Activated T-cell treated with anti-CD3 and anti-CD28 coated beads, Interleukin-2, amount 50 U/mL, for 4 hours (primary cell): ENCODE results near the gene CTXN2. TPM values are rescaled to one million over a fixed set of nuclear protein-coding genes. Genes with fewer than 3 reads are reported as not detected.

Experiments
- ATAC-seq, 2 donors: fragments of 200-7000 bp; cut with Tn5 transposase; one replicate each; pipeline ENCODE4 v1.10.0; 2021
- DNase-seq: peaks from one replicate; pipeline ENCODE4 v3.0.0-alpha.2; 2020
- H3K27me3 Mint-ChIP-seq: one replicate; pipeline ENCODE4 v1.8.0; 2021; ENCODE audit warnings: low read depth, mixed read lengths
- H3K36me3 Mint-ChIP-seq: one replicate; pipeline ENCODE4 v1.8.0; 2022; ENCODE audit warnings: mixed read lengths; ENCODE audit not compliant: insufficient read depth
- H3K4me1 Mint-ChIP-seq: one replicate; pipeline ENCODE4 v1.8.0; 2021; ENCODE audit warnings: low read depth, mixed read lengths
- H3K4me3 Mint-ChIP-seq: one replicate; pipeline ENCODE4 v1.8.0; 2021; ENCODE audit warnings: mild to moderate bottlenecking, moderate library complexity, mixed read lengths
- H3K9me3 Mint-ChIP-seq: one replicate; pipeline ENCODE4 v1.8.0; 2021; ENCODE audit warnings: mixed read lengths
- total RNA-seq, 3 donors: library from RNA; stranded (reverse); gene quantifications; one replicate each; pipeline ENCODE4 v1.2.1, GENCODE V29; 2021

The CTXN2 gene
- total RNA-seq, 3 donors from 2014 or later = not detected

DNA sequence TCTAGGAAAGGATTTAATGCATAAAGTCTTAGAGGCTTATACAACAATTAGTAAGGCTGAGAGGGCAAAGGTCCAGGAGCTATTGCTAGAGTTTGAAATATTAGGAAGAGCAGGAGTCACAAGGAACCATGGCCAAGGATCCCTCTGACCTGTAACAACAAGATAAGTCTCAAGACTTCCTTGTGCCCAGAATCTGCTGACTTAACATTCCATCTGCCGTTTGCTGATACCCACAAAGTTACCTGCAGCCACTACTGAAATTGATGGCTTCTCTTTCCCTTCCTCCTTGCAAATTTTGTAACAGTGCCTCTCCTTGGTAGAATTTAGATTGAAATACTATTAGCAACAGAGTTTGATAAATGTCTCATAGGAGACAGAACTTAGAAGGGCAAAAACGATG is 8.7 kb upstream of the CTXN2 start:
- no peak overlapping the region for H3K4me3 Mint-ChIP-seq
- no peaks in the 10 kb centered on the region for H3K36me3 Mint-ChIP-seq
- H3K4me1 Mint-ChIP-seq = no peaks in the 10 kb centered on the region
- DNase-seq (no peak), ATAC-seq (no peak)
- peaks cover 15% of the 10 kb centered on the region for H3K27me3 Mint-ChIP-seq
- H3K9me3 Mint-ChIP-seq = no peaks in the 10 kb centered on the region

DNA sequence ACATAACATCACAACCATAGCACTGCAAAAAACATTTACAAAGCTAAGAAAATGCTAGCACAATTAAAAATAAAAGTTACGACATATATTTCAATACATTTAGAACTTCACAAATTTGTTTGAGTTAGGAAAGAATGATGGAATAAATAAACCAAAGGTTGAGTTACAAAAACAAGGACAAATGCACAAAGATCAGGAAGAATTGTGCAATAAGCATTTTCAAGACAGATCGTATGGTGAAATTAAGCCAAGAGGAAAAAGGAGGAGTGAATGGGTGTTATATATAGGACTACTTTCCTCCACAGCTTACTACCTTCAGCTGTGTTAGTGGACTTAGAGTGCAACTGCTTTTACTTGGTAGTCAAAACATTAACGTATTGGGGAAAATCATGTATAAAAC is 5.9 kb upstream of the CTXN2 start:
- Mint-ChIP-seq H3K36me3 (no peaks in the 10 kb centered on the region), H3K27me3 (peaks cover 16% of the 10 kb centered on the region), H3K9me3 (no peaks in the 10 kb centered on the region), H3K4me1 (no peaks in the 10 kb centered on the region), H3K4me3 (no peak overlapping the region)
- ATAC-seq = no peak
- DNase-seq = no peak

DNA sequence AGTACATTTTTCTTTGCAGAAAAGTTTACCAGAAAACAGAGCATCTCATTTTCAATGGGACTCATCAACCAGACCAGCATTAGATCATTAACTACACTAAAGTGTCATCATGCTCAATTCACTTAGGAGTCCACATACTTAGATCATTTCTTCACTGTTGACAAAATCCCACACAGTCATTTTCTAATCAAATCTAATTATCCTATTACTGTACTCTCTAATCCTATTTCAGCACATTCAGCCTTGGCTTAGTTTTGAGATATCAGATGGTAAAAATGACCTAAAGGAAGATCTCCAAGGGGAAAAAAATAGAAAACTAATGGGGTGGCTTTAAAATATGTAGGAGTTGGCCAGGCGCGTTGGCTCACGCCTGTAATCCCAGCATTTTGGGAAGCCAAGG is 5.2 kb upstream of the CTXN2 start:
- Mint-ChIP-seq H3K4me1 (peaks cover under 1% of the 10 kb centered on the region), H3K36me3 (no peaks in the 10 kb centered on the region), H3K9me3 (peaks cover under 1% of the 10 kb centered on the region), H3K27me3 (peaks cover 19% of the 10 kb centered on the region), H3K4me3 (no peak overlapping the region)
- DNase-seq (no peak), ATAC-seq (no peak)

DNA sequence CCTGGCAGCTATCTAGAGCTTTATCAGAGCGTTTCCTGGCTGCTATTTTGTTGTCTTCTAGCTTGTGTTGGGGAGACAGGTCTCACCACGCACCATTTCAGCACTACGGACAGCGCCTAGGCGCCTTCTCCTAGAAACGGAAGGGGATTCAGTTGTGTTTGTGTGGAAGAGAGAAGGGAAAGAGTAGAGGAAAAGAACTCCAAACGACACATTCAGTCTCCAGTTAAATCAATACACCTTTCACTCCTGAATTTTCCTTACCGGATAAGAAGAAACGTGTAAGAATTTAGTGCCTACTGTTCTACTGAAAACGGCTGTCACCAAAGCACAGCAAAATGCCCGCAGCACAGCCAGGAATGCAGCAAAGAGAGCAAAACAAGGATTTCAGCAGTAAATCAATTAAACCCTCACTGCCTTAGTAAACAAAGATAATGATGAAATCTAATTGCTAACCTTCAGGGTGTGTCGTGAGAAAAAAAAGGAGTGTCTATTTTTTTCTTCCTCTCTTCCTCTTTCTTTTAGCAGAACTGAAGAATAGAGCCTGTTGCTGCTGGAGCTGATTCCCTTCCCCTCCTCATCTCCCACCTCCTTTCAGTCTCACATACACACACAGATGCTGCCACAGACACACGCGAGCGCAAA is 412 bp upstream of the CTXN2 start:
- no peak for DNase-seq

DNA sequence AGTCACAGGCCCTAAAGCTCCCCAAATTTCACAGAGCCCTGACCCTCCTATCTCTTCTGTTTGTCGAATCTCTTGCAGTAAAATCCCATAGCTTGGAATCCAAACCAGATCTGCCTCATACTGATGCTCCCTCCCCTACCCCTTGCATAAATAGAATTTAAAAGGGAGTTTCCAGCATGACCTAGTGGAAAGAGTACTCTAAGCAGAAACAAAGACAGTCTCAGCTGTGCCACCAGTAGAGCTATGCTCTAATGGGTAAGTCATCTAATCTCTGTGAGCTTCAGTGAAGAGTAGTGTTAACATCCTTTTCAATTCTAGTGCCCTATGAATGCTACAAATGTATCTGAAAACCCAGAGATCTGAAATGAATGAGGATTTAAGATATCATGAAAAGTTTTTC is 10.6 kb downstream of the CTXN2 start:
- DNase-seq (no peak), ATAC-seq (no peak)
- peaks cover 15% of the 10 kb centered on the region for H3K27me3 Mint-ChIP-seq
- H3K36me3 Mint-ChIP-seq = no peaks in the 10 kb centered on the region
- no peaks in the 10 kb centered on the region for H3K9me3 Mint-ChIP-seq
- H3K4me1 Mint-ChIP-seq = no peaks in the 10 kb centered on the region
- no peak overlapping the region for H3K4me3 Mint-ChIP-seq

More for the DNA sequence above, 412 bp upstream of the CTXN2 start:
- H3K36me3 Mint-ChIP-seq = no peaks in the 10 kb centered on the region
- peaks cover 3% of the 10 kb centered on the region for H3K9me3 Mint-ChIP-seq
- ATAC-seq = no peak
- H3K4me3 Mint-ChIP-seq = no peak overlapping the region
- peaks cover 29% of the 10 kb centered on the region for H3K27me3 Mint-ChIP-seq
- H3K4me1 Mint-ChIP-seq = peaks cover 2% of the 10 kb centered on the region

DNA sequence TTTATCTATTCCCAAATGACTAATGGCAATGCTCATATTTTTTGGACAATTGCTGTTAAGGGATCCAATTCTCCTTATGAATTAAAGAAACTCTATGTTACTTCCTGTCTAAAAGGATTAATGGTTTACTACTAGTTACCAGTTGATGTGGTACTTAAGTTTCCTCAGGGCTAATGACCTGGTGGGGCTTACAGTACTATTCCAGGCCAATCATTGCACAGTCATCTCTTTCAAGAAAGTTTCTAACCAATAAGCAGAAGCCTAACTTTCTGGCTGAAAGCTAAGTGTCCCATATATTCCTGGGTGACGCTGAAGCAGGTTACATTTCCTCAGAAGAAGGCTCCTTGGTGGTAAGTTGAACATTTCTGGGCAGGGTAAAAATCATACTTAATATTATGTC is 14.5 kb downstream of the CTXN2 start, which contains the start of gene SLC12A1:
SLC12A1 (plus strand) TSS at position 322 of the 400 bp plus-strand sequence. CDS start 1,418 bp downstream, outside the sequence.
- ATAC-seq = no peak
- Mint-ChIP-seq H3K36me3 (no peaks in the 10 kb centered on the region), H3K27me3 (peaks cover 13% of the 10 kb centered on the region), H3K4me1 (no peaks in the 10 kb centered on the region), H3K4me3 (no peak within 1 kb of the TSS), H3K9me3 (no peaks in the 10 kb centered on the region)
- no peak for DNase-seq

DNA sequence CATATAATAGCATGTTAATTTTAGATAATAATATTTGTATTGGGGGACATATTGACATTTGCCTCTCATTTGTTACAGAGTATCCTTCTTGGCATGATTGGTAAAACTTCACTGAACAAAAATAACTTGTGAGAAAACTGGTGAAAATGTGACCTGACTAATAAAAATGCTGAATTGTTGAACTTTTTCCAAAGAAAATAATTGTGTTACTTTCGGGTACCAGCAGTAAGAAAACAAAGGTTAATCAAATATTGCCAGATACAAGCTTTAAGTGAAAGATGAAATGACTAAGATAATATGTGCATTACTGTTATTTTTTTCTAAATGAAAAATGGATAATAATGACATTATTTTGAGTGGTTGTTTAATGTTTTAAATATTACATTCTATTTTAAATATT is 29.8 kb downstream of the CTXN2 start:
- Mint-ChIP-seq H3K4me1 (no peaks in the 10 kb centered on the region), H3K9me3 (no peaks in the 10 kb centered on the region), H3K36me3 (no peaks in the 10 kb centered on the region), H3K27me3 (peaks cover 7% of the 10 kb centered on the region), H3K4me3 (no peak overlapping the region)
- ATAC-seq (no peak), DNase-seq (no peak)

DNA sequence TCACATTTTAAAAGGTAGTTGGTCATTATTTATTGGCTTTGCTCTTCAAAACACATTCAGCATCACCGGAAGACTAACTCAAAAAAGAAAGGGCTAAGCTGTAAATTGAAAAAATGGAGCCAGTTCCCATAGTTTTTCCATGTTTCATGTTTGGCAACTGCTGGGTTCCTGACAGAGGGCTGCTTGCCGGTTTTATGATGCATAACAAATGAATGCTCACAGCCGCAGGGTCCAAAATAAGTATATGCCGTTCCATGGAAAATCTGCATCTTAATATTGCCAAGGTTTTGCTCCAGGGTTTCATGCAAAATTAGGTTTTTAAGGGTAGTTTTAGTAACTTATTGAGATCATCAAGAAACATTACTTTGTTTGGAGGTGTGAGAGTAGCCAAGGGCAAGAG is 30.4 kb downstream of the CTXN2 start:
- ATAC-seq (no peak), DNase-seq (no peak)
- Mint-ChIP-seq H3K4me3 (no peak overlapping the region), H3K27me3 (peaks cover 7% of the 10 kb centered on the region), H3K9me3 (no peaks in the 10 kb centered on the region), H3K4me1 (no peaks in the 10 kb centered on the region), H3K36me3 (no peaks in the 10 kb centered on the region)

DNA sequence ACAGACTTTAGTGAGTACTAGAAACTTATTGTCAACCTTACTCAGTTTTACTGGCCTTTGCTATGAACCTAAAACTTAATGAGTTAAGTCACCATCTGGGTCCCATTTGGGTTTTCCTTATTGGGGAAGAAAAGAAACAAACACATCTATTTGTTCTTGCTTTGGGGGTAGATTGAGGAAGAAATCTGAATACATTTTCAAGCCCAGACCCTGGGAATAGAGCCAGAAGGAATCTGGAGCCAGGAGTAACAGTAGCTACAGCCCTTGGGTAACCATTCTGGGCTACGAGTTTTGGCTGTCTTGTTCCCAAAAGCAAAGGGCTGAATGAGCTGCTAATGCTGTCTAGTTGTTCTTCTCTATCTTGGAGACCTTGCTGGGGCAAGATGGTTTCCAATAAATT is 31.2 kb downstream of the CTXN2 start:
- no peak overlapping the region for H3K4me3 Mint-ChIP-seq
- no peaks in the 10 kb centered on the region for H3K4me1 Mint-ChIP-seq
- DNase-seq (no peak), ATAC-seq (no peak)
- no peaks in the 10 kb centered on the region for H3K36me3 Mint-ChIP-seq
- peaks cover 7% of the 10 kb centered on the region for H3K27me3 Mint-ChIP-seq
- no peaks in the 10 kb centered on the region for H3K9me3 Mint-ChIP-seq

DNA sequence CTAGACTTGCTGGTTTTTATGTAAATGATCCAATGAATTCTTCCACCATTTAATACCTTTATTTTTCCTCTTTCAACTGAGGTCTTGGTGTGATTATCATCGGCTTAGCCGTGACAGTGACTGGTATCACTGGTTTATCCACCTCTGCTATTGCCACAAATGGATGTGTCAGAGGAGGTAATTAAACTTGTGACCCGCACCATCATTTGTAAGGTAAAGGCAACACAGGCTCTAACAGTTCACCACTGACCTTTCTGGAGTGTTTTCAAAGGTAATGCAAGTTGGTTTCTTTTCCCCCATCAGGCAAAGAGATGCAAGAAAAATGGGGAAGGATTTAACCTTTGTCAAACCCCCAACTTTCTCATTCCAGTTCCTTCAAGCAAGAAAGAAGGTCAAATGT is 34.3 kb downstream of the CTXN2 start:
- no peak overlapping the region for H3K4me3 Mint-ChIP-seq
- H3K27me3 Mint-ChIP-seq = peaks cover 4% of the 10 kb centered on the region
- H3K9me3 Mint-ChIP-seq = no peaks in the 10 kb centered on the region
- no peaks in the 10 kb centered on the region for H3K4me1 Mint-ChIP-seq
- ATAC-seq (no peak), DNase-seq (no peak)
- no peaks in the 10 kb centered on the region for H3K36me3 Mint-ChIP-seq

DNA sequence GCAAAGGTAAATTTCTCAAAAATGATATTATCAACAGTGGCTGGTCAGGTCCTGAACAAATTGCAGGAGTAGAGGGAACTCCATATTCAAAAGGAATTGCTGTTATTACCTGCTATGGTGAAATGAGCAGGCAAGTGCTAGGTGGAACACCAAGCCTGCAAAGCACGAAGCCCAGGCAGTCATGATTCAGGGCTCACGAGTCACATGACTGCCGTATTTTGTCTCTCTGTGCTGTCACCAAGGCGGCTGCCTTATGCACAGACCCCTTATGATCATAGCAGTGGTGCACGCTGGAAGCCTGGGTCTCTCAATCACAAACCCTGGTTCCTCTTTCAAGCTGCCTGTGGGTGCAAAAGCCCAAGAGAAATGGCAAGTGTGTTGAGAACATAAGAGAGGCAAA is 39.0 kb downstream of the CTXN2 start:
- ATAC-seq (no peak), DNase-seq (no peak)
- H3K36me3 Mint-ChIP-seq = no peaks in the 10 kb centered on the region
- H3K4me1 Mint-ChIP-seq = no peaks in the 10 kb centered on the region
- no peak overlapping the region for H3K4me3 Mint-ChIP-seq
- peaks cover 2% of the 10 kb centered on the region for H3K27me3 Mint-ChIP-seq
- no peaks in the 10 kb centered on the region for H3K9me3 Mint-ChIP-seq

DNA sequence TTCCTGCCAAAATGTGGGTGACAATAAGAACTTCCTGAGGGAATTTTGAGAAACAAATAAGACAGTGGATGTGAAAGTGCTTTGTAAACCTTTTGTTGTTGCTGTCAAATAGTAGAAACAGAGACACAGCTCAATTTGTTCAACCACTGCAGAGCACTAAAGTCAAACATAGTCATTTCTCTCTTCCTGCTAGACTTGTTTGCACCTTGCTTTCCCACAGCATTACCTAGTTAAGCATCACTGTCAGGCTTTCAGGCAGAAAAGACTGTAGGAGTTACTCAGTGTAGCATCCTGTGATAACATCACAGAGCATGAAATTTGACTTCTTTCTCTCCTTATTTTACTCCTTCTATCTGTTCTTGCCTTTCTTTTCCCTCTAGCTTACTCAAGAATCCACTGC is 41.8 kb downstream of the CTXN2 start:
- no peak overlapping the region for H3K4me3 Mint-ChIP-seq
- no peak for DNase-seq
- no peaks in the 10 kb centered on the region for H3K9me3 Mint-ChIP-seq
- no peaks in the 10 kb centered on the region for H3K4me1 Mint-ChIP-seq
- H3K36me3 Mint-ChIP-seq = no peaks in the 10 kb centered on the region
- peaks cover 2% of the 10 kb centered on the region for H3K27me3 Mint-ChIP-seq
- ATAC-seq = no peak

DNA sequence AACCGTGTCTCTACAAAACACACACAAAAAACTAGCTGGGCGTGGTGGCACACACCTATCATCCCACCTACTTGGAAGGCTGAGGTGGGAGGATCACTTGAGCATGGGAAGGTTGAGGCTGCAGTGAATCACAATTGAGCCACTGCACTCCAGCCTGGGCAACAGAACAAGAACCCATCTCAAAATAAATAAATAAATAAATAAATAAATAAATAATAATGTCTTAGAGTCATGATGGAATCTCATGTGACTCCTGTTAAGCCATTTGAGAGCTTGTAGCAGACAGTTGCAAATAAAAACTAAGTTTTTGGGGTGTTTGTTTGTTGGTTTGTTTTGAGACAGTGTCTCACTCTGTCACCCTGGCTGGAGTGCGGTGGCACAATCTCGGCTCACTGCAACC is 47.9 kb downstream of the CTXN2 start:
- Mint-ChIP-seq H3K4me3 (no peak overlapping the region), H3K36me3 (no peaks in the 10 kb centered on the region), H3K27me3 (peaks cover 2% of the 10 kb centered on the region), H3K9me3 (no peaks in the 10 kb centered on the region), H3K4me1 (no peaks in the 10 kb centered on the region)
- DNase-seq = no peak
- ATAC-seq = no peak

DNA sequence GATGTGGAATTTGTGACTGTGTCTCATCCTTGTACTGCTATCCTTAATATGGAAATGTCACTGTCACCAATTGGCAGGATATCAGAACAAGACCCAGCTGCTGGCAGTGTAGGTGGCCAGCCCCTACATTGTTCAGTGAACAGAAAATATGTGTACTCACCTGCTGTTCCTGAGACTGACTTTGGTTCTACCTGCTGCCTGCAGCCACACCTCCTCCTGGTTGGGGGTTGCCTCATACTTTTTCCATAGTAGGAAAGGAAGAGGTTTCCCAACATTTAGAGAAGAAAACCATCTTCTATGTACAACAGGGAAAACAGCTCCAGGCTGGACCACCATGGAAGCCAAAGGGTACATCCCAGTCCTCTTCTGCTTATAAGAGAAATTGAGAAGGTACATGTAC is 50.5 kb downstream of the CTXN2 start:
- no peaks in the 10 kb centered on the region for H3K4me1 Mint-ChIP-seq
- no peak overlapping the region for H3K4me3 Mint-ChIP-seq
- no peaks in the 10 kb centered on the region for H3K9me3 Mint-ChIP-seq
- no peak for ATAC-seq
- H3K27me3 Mint-ChIP-seq = no peaks in the 10 kb centered on the region
- no peaks in the 10 kb centered on the region for H3K36me3 Mint-ChIP-seq
- no peak for DNase-seq

DNA sequence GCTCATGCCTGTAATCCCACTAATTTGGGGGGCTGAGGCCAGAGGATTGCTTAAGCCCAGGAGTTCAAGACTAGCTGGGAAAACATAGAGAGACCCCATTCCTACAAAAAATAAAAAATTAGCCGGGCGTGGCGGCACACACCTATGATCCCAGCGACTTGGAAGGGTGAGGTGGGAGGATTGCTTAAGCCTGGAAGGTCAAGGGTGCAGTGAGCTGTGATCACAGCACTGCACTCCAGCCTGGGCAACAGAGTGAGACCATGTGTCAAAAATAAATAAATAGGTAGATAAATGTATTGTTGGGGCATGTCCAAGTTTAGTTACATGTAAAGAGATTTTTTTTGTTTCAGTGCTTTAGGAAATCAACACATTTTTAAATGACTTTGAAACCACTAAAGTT is 51.1 kb downstream of the CTXN2 start:
- Mint-ChIP-seq H3K4me1 (no peaks in the 10 kb centered on the region), H3K9me3 (no peaks in the 10 kb centered on the region), H3K27me3 (no peaks in the 10 kb centered on the region), H3K4me3 (no peak overlapping the region), H3K36me3 (no peaks in the 10 kb centered on the region)
- ATAC-seq (no peak), DNase-seq (no peak)

DNA sequence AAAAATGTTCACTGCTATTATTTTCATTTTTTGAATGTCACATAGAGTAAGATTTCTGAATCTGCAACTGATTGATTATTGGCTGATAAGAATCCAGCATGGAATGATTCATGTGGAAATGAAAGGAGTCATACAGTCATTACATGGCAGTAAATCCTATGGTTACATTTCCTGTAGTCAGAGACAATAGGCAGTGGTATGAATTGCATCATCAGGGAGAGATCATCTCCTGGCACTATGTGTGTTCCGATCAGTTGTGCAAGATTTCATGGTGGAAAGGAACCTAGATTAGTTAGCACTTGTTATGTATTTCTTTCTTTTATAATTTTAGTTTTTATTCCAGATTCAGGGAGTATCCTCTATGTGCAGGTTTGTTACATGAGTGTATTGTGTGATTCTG is 53.5 kb downstream of the CTXN2 start:
- peaks cover 2% of the 10 kb centered on the region for H3K27me3 Mint-ChIP-seq
- no peak overlapping the region for H3K4me3 Mint-ChIP-seq
- ATAC-seq (no peak), DNase-seq (no peak)
- H3K9me3 Mint-ChIP-seq = no peaks in the 10 kb centered on the region
- no peaks in the 10 kb centered on the region for H3K36me3 Mint-ChIP-seq
- no peaks in the 10 kb centered on the region for H3K4me1 Mint-ChIP-seq
